Astrocyte of the cerebellum (primary cell): Measurements from ENCODE around the gene CTBP1.

Experiments
- DNase-seq: peaks from one replicate; pipeline ENCODE4 v3.0.0-alpha.2; 2011; ENCODE audit warnings: low read depth
- H3K4me3 ChIP-seq: 2 replicates; pipeline ENCODE4 v1.5.1; 2011; ENCODE audit warnings: mild to moderate bottlenecking, low read depth, low read length, moderate library complexity
- CTCF ChIP-seq: IDR thresholded peaks from 2 replicates; pipeline ENCODE4 v1.5.1; 2012; ENCODE audit warnings: low read length, low read depth, moderate library complexity, mild to moderate bottlenecking; ENCODE audit errors: missing control alignments
- in situ Hi-C: cut with HindIII; loops from 2 replicates; pipeline ENCODE4 v1.10.0; 2017; ENCODE audit warnings: low sequenced_read_pairs

The CTBP1 gene

GRCh38 chr4:1252928-1253492 is 4.1 kb upstream of the CTBP1 start:
- TF ChIP-seq CTCF = no peak
- in situ Hi-C loops = no loop called here
- H3K4me3 ChIP-seq = no peak overlapping the region
- DNase-seq = no peak

DNA sequence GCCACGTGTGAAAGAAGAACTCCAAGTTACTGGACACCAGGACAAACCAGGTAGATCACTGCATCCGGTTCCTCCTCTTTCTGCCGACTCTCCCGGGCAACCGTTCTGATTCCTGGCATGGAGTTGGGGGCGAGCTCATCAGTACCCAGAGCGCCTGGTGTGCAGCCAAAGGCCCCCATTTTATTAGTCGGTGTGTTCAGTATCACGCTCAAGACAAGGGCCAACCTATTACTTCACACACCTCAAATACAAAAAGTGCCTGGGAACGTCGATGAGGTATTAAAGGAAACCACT is 2.8 kb upstream of the CTBP1 start:
- TF ChIP-seq CTCF = no peak
- in situ Hi-C loops = no loop called here
- no peak overlapping the region for H3K4me3 ChIP-seq
- no peak for DNase-seq

GRCh38 chr4:1250921-1251772 is 2.2 kb upstream of the CTBP1 start:
- H3K4me3 ChIP-seq = no peak overlapping the region
- in situ Hi-C loops = no loop called here
- TF ChIP-seq CTCF = no peak
- DNase-seq = no peak

DNA sequence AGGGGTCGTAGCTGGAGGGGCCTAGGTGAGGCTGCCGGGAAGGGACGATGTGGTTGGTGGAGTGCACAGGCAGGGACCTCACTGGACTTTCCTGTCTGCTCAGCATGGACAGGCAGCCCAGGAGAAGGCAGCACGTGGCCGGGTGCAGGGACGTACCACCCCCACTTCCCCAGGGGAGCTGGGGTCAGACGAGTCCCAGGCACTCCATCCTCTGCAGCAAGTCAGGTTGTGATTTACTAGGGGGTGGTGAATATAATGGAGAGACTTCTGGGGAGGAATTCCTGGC is 1.5 kb upstream of the CTBP1 start:
- in situ Hi-C loops = no loop called here
- no peak for DNase-seq
- no peak for TF ChIP-seq CTCF
- no peak overlapping the region for H3K4me3 ChIP-seq

- H3K4me3 ChIP-seq = peak overlapping the region; percentile 49
- no peak for TF ChIP-seq CTCF
- DNase-seq = no peak
- in situ Hi-C loops = no loop called here
Measured at GRCh38 chr4:1249731-1250526, 999 bp upstream of the CTBP1 start.

DNA sequence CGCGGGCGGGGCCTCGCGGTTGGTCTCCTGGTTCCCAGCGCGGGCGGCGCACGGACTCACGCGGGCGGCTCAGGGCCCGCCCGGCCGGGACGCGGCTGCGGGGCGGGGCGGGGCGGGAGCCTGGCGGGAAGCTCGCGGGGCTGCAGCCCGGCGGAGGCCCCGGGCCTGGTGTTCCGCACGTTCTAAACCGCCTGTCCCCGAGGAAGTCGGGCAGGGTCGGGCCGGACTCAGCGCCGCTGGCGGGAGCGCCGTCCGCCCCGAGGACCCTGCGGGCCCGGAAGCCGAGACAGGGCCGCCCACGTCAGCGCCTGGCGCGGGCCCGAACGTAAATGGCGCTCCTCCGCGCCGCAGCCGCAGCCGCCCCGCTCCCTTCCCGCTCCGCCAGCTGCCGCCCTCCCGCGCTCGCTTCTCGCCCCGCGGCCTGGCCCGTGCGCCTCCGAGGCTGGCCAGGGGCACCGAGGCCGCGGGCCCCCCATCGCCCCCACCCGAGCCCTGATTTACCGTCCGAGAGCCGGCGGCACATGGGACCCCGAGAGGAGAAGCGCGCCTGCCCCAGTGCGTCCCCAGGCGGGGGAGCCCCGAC is 309 bp upstream of the CTBP1 start:
- peak overlapping the region; percentile 49 for H3K4me3 ChIP-seq
- DNase-seq = peak; percentile 57
- in situ Hi-C loops = no loop called here
- TF ChIP-seq CTCF = no peak
